ENCODE results near the gene SEPTIN5. TPM values are rescaled to one million over a fixed set of nuclear protein-coding genes. Genes with fewer than 3 reads are reported as not detected.

Gene SEPTIN5
- total and polyA plus RNA-seq, 9 of the 15 experiments (the other 6 are each of a cell fraction or from before 2014, with no cell fraction given), result 0.03 to 195 (median 119) TPM

GRCh38 chr22:19766511-19767426 is 52.5 kb downstream of the SEPTIN5 start (continued):
- TF ChIP-seq HINFP (tag; conservative IDR thresholded peaks at IDR 0.05; ENCODE audit: low read depth), result no peak
- TF ChIP-seq TFAP4 (CRISPR knock-in tag; IDR thresholded peaks at IDR 0.05; ENCODE audit: borderline replicate concordance), result no peak
- no peak for TF ChIP-seq ZNF830 (CRISPR knock-in tag; IDR thresholded peaks at IDR 0.05)
- TF ChIP-seq FOSL1 (tag; conservative IDR thresholded peaks at IDR 0.05), result no peak
- 0 out of 2 replicates have a peak, but pooled peaks have one; percentile 11 for TF ChIP-seq PRMT5 (CRISPR knock-in tag; IDR thresholded peaks at IDR 0.05)
- TF ChIP-seq E2F5 (CRISPR knock-in tag; IDR thresholded peaks at IDR 0.05), result no peak
- no peak for TF ChIP-seq HMG20B (CRISPR knock-in tag; IDR thresholded peaks at IDR 0.05)
- TF ChIP-seq C11orf30 (IDR thresholded peaks at IDR 0.05; ENCODE audit: low read depth), result no peak
- TF ChIP-seq RBFOX2 (IDR thresholded peaks at IDR 0.05; ENCODE audit: low read depth, low read length), result peak; percentile 79
- TF ChIP-seq SMAD4 (CRISPR knock-in tag; conservative IDR thresholded peaks at IDR 0.05), result peak; percentile 82
- no peak for TF ChIP-seq RUNX1 (IDR thresholded peaks at IDR 0.05; ENCODE audit: low read depth)
- TF ChIP-seq ZC3H11A (IDR thresholded peaks at IDR 0.05; ENCODE audit: low read depth, low read length), result 0 out of 2 replicates have a peak, but pooled peaks have one; percentile 26
- no peak for TF ChIP-seq ZNF12 (CRISPR knock-in tag; IDR thresholded peaks at IDR 0.05)
- TF ChIP-seq ZBTB7A (IDR thresholded peaks at IDR 0.05; ENCODE audit: borderline replicate concordance, control insufficient read depth, low read depth, low read length), result peak; percentile 33; the same call in 1 of the 2 replicates
- no peak for TF ChIP-seq NR1H2 (CRISPR knock-in tag; IDR thresholded peaks at IDR 0.05)
- peak; percentile 74 to 94; a peak in 3 of 4 replicates for TF ChIP-seq UBTF (IDR thresholded peaks at IDR 0.05; ENCODE audit: borderline replicate concordance in 1 of 2, low read depth in 2 of 2, low read length in 2 of 2)
- TF ChIP-seq SRSF3 (IDR thresholded peaks at IDR 0.05; ENCODE audit: insufficient read depth, low read length), result 0 out of 2 replicates have a peak, but pooled peaks have one; percentile 61
- no peak for TF ChIP-seq PPARD (CRISPR knock-in tag; IDR thresholded peaks at IDR 0.05)
